Activated CD8-positive, alpha-beta memory T cell treated with anti-CD3 and anti-CD28 coated beads for 4 hours (primary cell): ENCODE results near the gene ARHGAP30.

Source experiments
- DNase-seq, 2 donors: peaks; one replicate each; pipeline ENCODE4 v3.0.0-alpha.2; 2020; ENCODE audit warnings: low read depth in 2 of 2

Gene ARHGAP30

GRCh38 chr1:161013131-161013487, 56.6 kb downstream of the ARHGAP30 start:
- no peak for DNase-seq

GRCh38 chr1:161012420-161012819, 57.3 kb downstream of the ARHGAP30 start:
- DNase-seq: no peak

- DNase-seq: no peak
Measured at GRCh38 chr1:161009602-161010211, 60.0 kb downstream of the ARHGAP30 start.

GRCh38 chr1:161008869-161009510, 60.7 kb downstream of the ARHGAP30 start:
- no peak for DNase-seq

- DNase-seq: no peak
Measured at GRCh38 chr1:161007369-161007768, 62.3 kb downstream of the ARHGAP30 start.

GRCh38 chr1:161006563-161006962, 63.1 kb downstream of the ARHGAP30 start:
- no peak for DNase-seq

GRCh38 chr1:161001525-161001924, 68.2 kb downstream of the ARHGAP30 start:
- no peak for DNase-seq

GRCh38 chr1:161000736-161001480, 68.8 kb downstream of the ARHGAP30 start:
- DNase-seq: no peak

GRCh38 chr1:160999376-160999775, 70.3 kb downstream of the ARHGAP30 start:
- no peak for DNase-seq

GRCh38 chr1:160997323-160998038, 72.2 kb downstream of the ARHGAP30 start:
- no peak for DNase-seq
